ENCODE data around the gene NT5C1B. TPM values are rescaled to one million over a fixed set of nuclear protein-coding genes. Genes with fewer than 3 reads are reported as not detected.
A peak's percentile ranks its signal among the peaks of the same experiment; 100 is the strongest.

The NT5C1B gene
- total RNA-seq, 2 donors from 2014 or later = not detected

- intact Hi-C loops (cut with DNase I) = no loop called here
- DNase-seq (ENCODE audit: low spot score) = no peak
These were observed 14.6 kb upstream of the NT5C1B start for GRCh38 chr2:18603854-18604530.

DNA sequence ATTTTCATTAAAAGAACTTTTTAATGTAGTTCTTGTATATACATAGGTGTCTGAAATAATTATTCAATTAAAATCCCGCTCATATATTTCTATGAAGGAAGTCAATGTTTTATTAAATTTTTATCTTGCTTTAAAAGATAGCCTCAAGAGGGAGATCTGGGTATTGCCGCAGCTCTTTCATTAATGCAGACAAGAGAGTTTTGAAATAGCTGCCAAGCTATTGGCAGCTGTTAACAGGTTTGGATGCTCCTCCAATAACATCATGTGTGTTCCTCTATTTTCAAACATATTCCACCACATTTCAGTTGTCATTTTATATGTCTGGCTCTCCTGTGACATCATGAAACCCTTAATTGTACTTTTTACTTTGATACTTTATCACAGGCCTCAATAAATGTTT is 12.9 kb upstream of the NT5C1B start:
- intact Hi-C loops (cut with DNase I) = no loop called here
- no peak for DNase-seq (ENCODE audit: low spot score)

DNA sequence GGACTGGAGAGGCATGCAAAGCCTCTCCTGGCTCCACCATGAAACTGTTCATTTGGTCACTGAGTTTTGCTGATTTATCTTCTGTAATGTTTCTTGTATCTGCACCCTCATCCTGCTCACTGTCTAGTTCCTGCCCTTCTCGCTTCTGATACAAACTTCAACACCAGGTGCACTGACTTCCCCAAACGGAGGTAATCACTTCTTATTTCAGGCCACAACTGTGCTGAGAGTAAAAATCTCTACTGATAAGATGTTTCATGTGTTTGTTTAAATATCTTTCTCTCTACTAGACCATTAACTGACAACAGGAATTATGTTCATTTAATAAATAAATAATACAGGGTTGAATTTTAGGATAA is 10.9 kb upstream of the NT5C1B start:
- intact Hi-C loops (cut with DNase I) = no loop called here
- DNase-seq (ENCODE audit: low spot score) = no peak

GRCh38 chr2:18599509-18600254 is 10.3 kb upstream of the NT5C1B start:
- intact Hi-C loops (cut with DNase I) = no loop called here
- no peak for DNase-seq (ENCODE audit: low spot score)

- intact Hi-C loops (cut with DNase I) = no loop called here
- DNase-seq (ENCODE audit: low spot score) = no peak
These were observed 9.6 kb upstream of the NT5C1B start for GRCh38 chr2:18598848-18599484.

DNA sequence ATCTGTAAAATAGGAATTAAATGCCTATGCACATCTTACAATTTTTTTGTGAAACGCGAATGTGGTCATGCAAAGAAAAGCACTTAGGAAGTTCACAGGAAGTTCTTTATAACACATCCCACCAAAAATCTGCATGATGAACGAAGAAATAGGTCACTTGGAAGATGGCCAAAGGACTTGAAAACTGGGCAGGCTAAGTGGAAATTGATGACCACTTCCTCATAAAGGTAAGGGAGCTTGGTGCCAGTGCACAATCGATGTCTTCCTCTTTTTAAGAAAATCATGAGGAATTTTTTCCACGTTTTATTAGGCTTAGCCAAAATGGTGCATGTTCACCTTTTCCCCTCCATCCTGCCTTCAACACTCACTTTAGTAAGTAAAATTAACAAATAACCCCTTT is 8.2 kb upstream of the NT5C1B start:
- no peak for DNase-seq (ENCODE audit: low spot score)
- intact Hi-C loops (cut with DNase I) = no loop called here

DNA sequence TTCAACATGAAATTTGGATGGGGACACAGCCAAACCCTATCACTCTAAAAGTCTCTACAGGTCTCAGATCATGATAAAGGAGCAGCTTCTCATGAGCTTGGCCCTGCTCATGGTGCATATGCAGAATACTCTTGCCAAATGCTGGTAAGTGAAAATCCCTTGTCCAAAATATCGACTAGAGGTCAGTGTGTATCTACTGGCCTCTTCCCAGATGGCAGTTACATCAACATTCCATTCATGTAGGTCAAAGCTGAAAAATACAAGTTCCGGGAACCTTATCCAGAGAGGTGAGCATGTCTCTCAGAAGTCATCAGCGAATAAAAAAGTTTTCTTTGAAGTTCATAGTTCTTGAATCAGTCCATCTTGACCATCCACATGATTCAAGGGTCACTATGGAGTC is 7.6 kb upstream of the NT5C1B start:
- intact Hi-C loops (cut with DNase I) = no loop called here

GRCh38 chr2:18593496-18593895 is 4.1 kb upstream of the NT5C1B start:
- intact Hi-C loops (cut with DNase I) = no loop called here

More for the DNA sequence above, 7.6 kb upstream of the NT5C1B start:
- DNase-seq (ENCODE audit: low spot score) = no peak

GRCh38 chr2:18592372-18592771 is 3.0 kb upstream of the NT5C1B start:
- DNase-seq (ENCODE audit: low spot score) = no peak
- intact Hi-C loops (cut with DNase I) = no loop called here

More at GRCh38 chr2:18593496-18593895, 4.1 kb upstream of the NT5C1B start:
- no peak for DNase-seq (ENCODE audit: low spot score)

DNA sequence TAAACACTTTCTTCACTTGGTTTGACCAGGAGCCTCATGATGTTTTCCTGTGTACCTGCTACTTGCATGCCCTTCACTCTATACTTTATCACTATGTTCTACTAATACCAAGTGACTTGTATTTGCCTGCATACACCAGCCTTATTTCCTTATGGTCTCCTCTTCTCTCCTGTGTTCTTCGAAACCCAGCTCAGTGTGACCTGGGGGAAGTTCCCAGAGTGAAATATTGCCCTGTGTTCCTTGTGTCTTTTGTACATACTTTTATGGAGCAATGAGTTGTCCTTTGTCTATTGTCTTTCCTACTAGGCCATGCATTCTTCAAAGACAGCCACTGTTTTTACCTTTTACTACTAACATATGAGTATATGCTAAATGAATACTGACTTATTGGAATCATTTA is 567 bp downstream of the NT5C1B start:
- DNase-seq (ENCODE audit: low spot score) = no peak
- intact Hi-C loops (cut with DNase I) = no loop called here

GRCh38 chr2:18588049-18588448 is 1.3 kb downstream of the NT5C1B start:
- intact Hi-C loops (cut with DNase I) = no loop called here

GRCh38 chr2:18585526-18585925 is 3.8 kb downstream of the NT5C1B start:
- intact Hi-C loops (cut with DNase I) = no loop called here
- no peak for DNase-seq (ENCODE audit: low spot score)

More at GRCh38 chr2:18588049-18588448, 1.3 kb downstream of the NT5C1B start:
- DNase-seq (ENCODE audit: low spot score) = no peak

DNA sequence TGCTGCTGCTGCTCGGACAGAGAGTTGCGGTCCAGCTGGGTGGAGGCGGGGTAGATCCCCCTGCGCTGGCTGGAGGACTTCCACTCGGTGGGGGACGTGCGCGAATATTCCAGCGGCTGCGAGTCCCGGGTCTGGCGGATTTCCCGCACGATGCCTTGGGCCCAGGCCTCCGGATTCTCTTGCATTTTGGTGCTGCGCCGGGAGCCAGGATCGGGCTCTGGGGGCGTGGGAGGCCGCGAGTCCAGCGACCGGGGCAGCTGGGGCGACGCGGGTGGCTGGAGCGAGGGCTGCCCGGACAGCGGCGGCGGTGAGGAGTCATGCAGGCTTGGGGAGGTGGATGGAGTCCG is 4.8 kb downstream of the NT5C1B start:
- intact Hi-C loops (cut with DNase I) = no loop called here
- peak; percentile 76 for DNase-seq (ENCODE audit: low spot score)

DNA sequence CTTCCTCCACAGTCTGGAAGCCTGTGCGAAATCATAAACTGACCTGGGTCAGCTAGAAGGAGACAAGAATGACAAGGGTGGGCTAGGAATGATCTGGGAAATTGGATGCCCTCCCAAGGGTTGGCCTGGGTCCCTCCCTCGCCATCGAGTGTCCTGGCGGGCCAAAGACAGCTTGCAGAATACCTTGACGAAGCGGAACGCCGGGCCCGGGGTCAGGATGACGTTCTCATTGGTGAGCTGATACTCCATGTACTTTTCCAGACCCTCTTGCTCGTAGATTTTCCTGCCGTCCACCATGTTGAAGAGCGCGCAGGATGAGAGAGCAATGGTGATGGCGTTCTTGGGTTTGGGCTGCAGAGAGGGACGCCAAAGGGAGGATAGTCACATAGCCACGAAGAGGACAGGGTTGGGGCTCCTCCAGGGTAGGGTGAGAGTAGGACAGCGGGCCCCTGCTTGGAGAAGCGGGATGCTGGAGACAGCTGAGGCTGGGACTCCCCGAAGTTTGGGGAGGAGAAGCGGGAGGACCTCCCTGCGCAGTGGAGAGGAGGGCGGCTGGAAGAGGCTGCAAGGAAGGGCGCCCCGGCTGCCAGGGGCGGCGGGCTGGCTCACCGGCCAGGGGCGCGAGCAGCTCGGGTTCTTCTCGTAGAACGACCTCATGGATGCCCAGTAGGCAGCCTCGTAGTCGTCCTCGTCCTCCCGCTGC is 5.3 kb downstream of the NT5C1B start:
- intact Hi-C loops (cut with DNase I) = no loop called here
- DNase-seq (ENCODE audit: low spot score) = no peak

DNA sequence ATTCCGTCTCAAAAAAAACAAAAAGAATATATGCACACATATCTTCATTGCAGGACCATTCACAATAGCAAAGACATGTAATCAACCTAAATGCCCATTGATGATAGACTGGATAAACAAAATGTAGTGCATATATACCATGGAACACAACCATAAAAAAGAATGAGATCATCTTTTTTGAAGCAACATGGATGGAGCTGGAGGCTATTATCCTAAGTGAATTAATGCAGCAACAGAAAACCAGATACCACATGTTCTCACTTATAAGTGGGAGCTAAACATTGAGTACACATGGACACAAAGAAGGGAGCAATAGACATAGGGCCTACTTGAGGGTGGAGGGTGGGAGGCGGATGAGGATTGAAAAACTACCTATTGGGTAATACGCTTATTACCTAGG is 8.8 kb downstream of the NT5C1B start:
- no peak for DNase-seq (ENCODE audit: low spot score)
- intact Hi-C loops (cut with DNase I) = no loop called here

GRCh38 chr2:18578033-18578432 is 11.3 kb downstream of the NT5C1B start:
- no peak for DNase-seq (ENCODE audit: low spot score)
- intact Hi-C loops (cut with DNase I) = no loop called here

DNA sequence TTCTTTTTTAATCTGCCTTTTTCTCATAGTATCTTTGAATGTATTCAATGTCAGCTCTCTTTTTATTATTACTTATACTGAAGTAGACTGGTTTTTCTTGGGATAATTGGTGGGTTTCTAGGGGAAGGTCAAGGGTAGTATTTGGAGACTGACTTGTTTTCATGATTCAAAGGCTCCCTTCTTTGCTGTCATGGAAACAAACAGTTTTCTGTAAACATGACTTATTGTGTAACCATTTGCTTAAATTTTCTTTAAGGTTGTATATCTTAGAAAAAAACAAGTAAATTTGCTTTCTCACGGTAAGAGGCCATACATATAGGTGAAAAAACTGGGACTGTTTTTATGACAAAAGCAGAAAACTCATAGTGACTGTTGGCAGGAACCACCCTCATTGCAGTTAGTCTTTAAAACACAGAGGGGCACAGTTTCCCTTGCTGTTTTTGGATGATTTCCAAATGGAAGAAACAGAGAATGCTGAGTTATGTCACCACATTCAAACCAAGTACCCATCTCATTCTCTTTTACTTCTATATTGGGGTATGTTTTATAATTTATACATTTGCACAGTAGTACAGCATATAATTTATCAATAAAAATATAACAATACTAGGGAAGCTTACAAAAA is 23.1 kb downstream of the NT5C1B start:
- no peak for DNase-seq (ENCODE audit: low spot score)
- intact Hi-C loops (cut with DNase I) = no loop called here

DNA sequence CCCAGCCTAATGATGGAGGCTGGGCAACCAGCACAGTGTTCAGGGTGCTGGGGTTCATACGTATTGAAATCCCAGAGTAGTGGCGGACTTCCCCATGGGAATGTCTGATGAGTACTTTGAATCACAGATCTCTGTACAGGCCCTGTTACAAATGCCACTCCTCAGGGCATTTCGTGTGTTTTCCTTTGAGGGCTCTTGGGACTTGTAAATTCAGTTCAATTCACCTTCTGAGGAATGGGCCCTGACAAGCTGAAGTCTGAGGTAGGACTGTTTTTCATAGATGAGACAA is 28.6 kb downstream of the NT5C1B start:
- intact Hi-C loops (cut with DNase I) = no loop called here
- no peak for DNase-seq (ENCODE audit: low spot score)

DNA sequence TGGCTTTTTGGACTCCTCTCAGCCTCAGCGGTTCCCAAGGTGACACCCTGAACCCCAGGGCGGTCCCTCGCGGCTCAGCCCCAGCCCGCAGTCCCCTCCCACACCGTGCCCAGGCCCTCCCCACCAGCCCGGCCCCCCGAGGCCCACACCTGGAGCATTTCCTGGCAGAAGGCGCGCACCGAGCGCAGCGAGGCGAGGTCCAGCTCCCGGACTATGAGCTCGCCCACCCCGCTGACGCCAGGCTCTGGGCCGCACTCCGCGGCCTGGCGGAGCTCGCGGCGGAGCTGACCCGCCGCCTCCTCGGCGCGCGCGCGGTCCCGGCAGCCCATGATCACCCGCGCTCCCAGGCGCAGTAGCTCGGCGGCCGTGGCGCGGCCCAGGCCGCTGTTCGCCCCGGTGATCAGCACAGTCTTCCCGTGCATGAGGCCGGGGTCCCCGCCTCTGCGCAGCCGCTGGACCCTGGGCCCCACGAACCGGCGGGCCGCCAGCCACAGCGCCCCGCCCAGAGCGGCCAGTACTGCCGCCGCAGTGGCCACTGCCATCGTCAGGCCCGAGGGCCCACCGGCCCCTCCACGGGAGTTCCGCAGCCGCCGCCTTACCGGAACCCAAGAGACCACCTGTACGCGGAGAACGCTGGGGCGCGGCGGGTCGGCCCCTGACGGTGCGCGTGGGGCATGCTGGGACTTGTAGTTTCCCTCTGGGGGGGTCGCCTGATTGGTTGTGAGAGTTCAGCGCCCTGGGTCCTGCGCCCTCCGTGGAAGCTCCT is 29.2 kb downstream of the NT5C1B start, which contains the start of gene RDH14:
RDH14 (minus strand) TSS at position 623 of the 766 bp plus-strand sequence; CDS start at position 542, 81 bp downstream.
- intact Hi-C loops (cut with DNase I) = no loop called here
- DNase-seq (ENCODE audit: low spot score) = peak; percentile 97
